Activated CD4-positive, alpha-beta T cell treated with anti-CD3 and anti-CD28 coated beads, Interleukin-2, amount 50 U/mL, for 24 hours (primary cell): ENCODE results near the gene APAF1.
"Not testable (repeated sequence)": the region's sequence is repeated elsewhere in the genome, so short reads cannot be mapped to it uniquely, and the experiment has no call there.

ENCODE experiments used
- DNase-seq, 2 donors: peaks; one replicate each; pipeline ENCODE4 v3.0.0-alpha.2; 2020; ENCODE audit warnings: low read depth in 1 of 2, low spot score in 1 of 2

The APAF1 gene, protein sequence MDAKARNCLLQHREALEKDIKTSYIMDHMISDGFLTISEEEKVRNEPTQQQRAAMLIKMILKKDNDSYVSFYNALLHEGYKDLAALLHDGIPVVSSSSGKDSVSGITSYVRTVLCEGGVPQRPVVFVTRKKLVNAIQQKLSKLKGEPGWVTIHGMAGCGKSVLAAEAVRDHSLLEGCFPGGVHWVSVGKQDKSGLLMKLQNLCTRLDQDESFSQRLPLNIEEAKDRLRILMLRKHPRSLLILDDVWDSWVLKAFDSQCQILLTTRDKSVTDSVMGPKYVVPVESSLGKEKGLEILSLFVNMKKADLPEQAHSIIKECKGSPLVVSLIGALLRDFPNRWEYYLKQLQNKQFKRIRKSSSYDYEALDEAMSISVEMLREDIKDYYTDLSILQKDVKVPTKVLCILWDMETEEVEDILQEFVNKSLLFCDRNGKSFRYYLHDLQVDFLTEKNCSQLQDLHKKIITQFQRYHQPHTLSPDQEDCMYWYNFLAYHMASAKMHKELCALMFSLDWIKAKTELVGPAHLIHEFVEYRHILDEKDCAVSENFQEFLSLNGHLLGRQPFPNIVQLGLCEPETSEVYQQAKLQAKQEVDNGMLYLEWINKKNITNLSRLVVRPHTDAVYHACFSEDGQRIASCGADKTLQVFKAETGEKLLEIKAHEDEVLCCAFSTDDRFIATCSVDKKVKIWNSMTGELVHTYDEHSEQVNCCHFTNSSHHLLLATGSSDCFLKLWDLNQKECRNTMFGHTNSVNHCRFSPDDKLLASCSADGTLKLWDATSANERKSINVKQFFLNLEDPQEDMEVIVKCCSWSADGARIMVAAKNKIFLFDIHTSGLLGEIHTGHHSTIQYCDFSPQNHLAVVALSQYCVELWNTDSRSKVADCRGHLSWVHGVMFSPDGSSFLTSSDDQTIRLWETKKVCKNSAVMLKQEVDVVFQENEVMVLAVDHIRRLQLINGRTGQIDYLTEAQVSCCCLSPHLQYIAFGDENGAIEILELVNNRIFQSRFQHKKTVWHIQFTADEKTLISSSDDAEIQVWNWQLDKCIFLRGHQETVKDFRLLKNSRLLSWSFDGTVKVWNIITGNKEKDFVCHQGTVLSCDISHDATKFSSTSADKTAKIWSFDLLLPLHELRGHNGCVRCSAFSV (N-terminal part only)

DNA sequence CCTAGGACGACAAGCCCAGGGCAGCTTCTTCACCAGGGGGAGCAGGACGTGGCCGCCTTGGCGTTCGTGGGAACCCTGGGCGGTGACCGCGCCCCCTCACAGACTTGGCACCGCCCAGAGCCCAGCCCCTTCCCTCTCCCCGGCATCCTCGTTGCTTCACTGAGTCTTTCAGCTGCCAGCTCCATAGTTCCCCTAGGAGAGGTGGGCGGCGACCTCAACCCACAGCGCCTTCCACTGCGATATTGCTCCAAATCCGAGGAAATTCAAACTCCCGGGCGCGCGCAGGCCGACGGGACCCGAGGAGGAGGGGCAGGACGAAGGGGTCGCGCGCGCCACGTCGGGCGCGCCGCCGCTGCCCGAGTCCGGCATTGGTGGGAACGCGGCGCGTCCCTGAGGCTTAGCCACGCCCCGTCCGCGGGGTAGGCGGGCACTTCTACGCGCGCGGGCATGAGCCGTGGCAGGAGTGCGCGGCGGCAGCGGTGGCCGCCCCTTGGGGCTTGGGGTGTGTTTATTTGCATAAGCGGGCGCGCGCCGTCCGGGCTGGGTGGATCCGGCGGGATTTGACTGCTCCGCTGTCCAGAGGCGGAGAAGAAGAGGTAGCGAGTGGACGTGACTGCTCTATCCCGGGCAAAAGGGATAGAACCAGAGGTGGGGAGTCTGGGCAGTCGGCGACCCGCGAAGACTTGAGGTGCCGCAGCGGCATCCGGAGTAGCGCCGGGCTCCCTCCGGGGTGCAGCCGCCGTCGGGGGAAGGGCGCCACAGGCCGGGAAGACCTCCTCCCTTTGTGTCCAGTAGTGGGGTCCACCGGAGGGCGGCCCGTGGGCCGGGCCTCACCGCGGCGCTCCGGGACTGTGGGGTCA, at the start of gene APAF1, which contains the start of gene IKBIP:
Gene APAF1 (plus strand): TSS at position 579 of the 860 bp plus-strand sequence. CDS start 3,070 bp downstream, outside the sequence.
Gene IKBIP (minus strand): TSS at position 77 of the 860 bp plus-strand sequence. CDS start 87 bp downstream, outside the sequence.
- DNase-seq, result peak; percentile 92 to 93

DNA sequence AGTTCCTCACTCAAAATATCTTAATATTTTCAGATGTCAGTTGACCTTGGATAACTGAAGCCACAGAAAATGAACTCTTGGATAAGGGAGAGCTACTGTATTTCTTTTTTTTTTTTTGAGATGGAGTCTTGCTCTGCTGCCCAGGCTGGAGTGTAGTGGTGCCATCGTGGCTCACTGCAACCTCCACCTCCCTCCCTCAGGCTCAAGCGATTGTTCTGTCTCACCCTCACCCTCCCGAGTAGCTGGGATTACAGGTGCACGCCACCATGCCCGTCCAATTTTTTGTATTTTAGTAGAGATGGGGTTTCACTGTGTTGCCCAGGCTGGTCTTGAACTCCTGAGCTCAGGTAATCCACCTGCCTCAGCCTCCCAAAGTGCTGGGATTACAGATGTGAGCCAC, 47.8 kb upstream of the APAF1 start:
- not testable (repeated sequence) for DNase-seq

DNA sequence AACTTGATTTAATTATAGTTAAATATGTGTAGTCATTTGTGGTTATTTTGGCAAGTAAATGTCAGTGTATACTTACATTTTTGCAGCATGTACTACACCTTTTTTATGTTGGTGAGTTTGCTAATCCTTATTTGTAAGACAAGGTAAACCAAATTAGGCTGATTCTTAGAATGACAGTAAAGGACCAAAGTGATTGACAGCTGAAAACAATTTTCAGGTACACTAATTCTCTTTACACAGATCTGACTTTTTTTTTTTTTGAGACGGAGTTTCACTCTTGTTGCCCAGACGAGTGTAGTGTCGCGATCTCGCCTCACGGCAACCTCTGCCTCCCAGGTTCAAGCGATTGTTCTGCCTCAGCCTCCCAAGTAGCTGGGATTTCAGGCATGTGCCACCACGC, 43.2 kb upstream of the APAF1 start:
- no peak for DNase-seq

DNA sequence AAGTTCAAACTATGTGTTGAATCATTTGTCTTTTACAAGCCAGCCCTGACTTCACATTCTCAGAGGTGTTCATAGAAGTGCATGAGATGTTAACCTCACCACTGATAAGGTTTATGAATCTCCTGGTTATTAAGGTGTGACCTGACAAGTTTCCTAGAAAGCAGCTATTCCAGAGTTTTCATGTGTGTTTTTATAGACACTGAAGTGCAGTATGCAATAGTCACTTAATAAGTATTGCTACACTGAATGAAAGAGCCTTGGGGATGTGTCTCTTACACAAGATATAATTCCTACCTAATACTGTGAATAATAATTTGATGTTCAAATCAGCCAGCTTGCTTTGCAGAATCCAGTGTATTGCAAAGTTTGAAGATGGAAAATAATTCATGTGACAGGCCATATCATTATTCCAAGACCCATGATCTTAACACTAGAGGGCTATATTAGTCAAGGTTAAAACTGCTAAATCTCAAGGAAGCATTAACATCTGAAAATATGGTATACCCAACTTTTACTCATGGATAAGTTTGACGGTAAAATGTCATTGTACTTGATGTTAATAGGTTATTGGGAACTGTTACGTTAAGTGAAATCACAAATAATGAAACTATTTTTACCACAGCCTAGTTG, 38.6 kb upstream of the APAF1 start:
- DNase-seq, result no peak

DNA sequence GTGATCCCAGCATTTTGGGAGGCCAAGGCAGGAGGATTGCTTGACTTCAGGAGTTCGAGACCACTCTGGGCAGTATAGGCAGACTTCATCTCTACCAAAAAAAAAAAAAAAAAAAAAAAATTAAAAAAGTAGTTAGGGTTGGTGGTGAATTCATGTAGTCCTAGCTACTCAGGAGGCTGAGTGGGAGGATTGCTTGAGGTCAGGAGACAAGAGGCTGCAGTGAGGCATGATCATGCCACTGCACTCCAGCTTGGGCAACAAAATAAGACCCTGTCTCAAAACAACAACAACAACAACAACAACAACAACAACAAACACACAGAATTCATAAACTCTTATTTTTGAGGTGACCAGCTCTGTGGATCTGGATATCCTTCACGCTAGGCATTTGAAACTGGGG, 34.5 kb upstream of the APAF1 start:
- no peak for DNase-seq

DNA sequence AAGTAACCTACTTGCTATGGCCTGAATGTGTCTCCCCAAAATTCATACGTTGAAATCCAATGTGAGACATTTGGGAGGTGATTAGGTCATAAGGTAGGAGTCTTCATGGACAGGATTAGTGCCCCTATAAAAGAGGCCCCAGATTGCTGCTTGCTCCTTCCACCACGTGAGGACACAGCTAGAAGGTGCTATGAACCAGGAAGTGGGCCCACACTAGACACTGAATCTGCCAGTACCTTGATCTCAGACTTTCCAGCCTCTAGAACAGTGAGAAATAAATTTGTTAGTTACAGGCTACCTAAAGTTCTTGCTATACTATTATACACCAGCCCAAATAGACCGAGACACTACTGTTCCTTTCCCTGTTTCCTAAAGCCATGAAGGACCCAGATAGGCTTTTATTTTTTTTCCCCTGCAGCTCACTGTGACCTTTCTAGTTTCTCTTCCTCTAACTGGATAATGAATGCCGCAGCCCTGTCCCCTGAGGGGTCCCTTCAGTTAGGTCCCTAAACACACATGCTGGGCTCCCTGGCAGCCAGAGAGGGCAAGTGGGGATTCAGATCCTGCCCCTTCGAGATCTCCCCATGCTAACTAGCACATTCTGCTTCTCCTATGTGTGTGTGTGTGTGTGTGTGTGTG, 32.3 kb upstream of the APAF1 start:
- DNase-seq, result no peak

DNA sequence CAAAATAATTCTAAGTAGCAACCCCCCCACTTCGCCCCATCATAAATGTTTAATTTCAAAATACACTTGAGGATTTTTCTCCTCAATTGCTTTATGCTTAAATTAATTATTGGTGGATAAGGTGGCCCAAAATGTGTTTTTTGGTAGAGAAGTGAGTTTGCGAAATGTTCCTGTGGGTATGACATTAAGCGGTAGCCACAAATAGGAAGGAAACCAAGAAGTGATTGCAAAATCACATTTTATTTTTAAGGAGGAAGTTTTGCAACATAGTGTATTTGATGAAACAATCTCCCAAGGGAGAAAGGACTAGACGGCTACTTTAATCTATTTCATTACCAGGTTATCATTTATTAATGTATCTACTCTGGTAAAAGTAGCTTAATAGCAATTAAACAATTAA, 26.1 kb upstream of the APAF1 start:
- no peak for DNase-seq

DNA sequence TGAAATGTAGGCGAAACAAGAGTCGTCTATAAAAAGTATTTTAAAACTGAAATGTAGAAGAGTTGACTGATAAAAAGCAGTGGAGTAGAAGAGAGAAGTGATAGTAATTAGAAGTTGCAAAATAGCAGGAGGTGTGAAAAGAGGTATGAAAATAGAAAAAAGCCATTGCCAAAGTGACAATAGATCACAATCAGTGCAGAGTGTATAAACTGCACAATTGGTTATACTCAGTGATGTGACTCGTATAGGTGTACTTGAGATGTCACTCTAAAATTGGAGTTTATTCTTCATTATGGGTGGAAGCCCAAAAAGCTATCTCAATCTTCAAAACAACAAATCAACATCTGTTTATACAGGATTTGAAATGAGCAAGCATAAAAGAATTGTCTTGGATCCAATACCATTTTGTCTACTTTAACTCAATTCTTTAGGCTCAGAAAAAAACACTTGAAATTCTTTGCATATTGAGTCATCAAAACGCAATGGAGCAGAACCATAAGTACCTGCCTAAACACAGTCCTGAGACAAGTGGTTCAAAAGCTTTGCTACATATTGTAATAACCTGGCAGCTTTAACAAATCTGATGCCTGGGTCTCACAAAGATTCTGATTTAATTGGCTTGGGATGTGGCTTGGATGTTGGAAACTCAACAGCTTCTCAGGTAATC, 9.3 kb upstream of the APAF1 start:
- no peak for DNase-seq

DNA sequence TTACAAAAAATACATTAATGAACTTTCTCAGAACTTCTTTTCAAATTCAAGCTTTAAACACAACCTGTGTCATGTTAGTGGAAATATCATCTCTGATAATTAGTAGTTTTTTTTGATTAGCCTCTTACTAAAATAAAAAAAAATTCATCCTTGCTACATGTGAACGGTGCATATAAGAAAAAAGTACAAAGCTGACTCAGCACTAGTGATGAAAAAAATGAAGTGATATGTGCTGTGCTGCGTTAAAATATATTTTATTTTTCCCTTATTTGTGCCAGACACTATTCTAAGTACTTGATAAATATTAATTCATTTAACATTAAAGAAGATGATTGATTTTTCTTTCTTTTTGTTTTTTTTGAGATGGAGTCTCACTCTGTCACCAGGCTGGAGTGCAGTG, 8.0 kb upstream of the APAF1 start:
- no peak for DNase-seq

DNA sequence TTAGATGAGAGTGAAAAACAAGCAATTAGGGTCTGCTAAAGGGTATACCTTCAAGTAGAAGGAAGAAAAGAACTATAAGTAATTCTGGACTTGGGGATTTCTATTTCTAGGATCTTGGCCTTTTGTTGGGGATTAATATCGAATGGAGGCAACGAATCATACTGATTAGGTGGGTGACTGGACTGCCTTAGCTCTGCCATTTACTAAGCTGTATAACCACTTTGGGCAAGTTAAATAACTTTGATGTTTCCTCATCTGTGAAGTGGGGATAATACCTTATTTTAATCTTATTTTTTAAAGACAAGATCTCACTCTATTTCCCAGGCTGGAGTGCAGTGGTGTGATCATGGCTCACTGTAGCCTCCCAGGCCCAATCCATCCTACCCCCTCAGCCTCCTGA, 7.1 kb upstream of the APAF1 start:
- no peak for DNase-seq

DNA sequence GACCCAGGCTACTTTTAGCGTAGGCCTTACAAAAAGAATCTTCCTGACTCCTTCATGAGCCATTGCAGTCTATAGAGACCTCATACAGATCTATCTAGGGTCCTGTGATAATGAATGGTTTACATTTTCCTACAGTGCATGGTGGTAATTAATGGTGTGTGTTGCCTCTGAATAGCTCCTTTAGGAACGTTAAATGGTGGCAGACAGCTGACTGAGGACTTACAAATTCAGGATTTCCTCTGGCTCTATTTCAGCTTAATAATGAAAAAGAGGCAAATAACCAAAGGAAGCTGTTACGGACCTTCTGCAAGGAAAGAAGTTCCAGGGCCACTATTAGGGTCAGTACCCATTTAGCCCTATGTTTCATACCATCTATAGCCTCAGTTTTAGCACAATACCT, 5.6 kb upstream of the APAF1 start:
- no peak for DNase-seq

DNA sequence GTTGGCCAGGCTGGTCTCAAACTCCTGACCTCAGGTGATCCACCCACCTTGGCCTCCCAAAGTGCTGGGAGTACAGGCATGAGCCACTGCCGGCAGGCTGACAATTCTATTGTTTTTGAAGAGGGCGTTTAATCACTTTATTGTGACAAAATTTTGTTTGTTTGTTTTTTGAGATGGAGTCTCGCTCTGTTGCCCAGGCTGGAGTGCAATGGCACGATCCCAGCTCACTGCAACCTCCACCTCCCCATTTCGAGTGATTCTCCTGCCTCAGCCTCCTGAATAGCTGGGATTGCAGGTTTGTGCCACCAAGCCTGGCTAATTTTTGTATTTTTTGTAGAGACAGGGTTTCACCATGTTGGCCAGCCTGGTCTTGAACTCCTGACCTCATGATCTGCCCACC, 2.3 kb upstream of the APAF1 start:
- DNase-seq, result not testable (repeated sequence)

DNA sequence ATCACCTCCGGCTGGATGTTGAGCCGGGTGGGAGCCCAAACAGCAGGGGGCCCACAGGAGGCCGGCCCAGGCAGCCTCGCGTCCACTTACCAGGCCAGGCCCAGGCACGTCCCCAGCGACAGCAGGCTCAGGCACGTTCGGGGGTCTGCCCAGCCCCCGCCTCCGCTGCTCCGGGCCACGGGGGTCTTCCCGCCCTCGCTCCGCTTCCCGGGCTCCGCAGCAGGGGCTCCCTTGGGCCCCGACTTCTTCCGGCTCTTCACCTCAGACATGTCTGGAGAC, 718 bp upstream of the APAF1 start:
- no peak for DNase-seq

DNA sequence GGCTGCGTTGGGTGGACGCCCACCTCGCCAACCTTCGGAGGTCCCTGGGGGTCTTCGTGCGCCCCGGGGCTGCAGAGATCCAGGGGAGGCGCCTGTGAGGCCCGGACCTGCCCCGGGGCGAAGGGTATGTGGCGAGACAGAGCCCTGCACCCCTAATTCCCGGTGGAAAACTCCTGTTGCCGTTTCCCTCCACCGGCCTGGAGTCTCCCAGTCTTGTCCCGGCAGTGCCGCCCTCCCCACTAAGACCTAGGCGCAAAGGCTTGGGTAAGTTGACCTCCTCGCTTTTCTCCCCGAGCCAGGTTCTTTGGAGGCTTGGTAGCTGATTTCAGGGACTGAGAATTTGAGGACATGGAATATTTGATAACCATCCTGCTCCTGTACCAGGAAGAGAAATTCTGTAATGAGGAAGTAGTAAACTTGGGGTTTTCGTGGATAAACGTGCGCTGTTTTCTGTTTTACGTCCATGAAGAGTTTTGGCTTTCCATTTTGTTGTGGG, 530 bp downstream of the APAF1 start:
- peak in 1 of 2 donors; percentile 7 for DNase-seq

DNA sequence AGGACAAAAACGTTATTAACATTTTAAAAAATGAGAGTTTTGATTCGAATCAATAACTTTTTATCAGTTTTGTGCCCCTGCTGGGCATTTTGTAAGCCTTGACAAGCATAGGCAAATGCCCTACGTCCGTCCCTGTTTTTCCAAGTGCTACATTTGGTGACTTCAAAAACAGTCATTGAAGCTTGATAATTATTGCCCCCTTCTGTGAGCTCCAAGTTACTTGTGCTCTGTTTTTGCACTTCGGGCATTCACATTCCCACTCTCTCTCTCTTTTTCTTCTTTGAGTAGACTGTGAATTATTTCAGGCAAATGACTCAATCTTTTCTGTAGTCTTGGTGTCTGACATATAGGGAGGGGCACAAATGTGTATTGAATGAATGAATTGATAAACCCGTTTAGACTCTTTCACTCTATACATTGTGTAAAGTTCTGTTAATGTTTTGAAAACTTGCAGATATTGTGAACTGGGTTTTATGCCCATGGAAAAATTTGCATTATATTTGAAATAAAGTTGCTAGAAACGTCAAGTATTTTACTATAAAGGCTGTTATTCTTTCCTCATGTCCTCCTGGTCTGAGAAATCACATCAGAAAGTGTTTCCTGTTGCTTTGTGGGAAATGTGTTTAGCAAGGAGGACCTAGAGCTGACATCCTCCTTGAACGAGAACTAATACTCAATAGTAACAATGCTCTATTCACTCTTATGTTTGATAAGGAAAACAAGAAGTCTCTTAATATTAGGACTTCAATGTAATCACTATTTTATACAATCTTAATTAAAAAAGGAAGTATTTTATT, 1.4 kb downstream of the APAF1 start:
- DNase-seq, result no peak

DNA sequence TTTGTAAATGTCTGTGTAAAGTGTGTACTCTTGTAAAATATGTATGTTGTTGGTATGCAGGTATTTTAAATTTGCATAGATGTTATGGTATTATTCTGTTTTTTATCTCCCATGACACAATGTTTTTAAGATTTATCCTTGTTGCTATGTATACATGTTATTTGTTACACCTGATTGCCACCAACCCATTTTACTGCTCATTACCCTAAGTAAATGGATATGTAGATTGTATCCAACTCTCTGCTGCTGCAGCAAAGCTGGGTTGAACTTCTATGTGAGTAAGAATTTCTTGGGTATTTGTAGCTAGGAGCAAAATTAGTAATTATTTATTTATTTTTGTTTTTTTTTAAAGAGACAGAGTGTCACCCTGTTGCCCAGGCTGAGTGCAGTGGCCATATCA, 6.2 kb downstream of the APAF1 start:
- DNase-seq, result no peak

DNA sequence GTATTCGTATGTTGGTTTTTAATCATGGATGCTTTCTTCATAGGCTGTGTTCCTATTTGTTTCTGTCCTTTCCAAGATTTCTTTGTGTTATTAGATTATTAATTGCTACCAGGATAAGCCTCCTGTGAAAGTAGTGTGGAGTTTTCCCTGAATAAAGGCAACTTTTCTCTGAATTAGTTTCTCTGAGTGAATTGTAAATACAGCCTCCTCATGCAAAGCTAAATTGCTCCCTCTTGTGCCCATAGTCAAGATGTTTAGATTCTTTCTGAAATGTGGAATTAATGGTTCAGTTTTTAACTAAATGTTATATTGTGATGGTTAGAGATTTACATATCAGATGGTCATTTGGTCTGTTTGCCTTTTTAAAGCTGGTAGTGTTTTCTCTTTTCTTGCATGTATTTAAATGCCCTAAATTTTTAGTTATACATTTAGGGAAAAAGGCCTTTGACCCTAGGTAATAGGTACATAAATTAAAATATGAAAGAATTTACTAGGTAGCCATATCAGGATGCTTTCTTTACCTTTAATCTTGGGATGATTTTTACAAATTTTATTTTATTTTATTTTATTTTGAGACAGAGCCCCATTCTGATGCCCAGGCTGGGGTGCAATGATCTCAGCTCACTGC, 8.9 kb downstream of the APAF1 start:
- DNase-seq, result peak in 1 of 2 donors; percentile 12
